RWPE1 (cell line): ENCODE results near the gene RHOT2.

Experiments
- CTCF ChIA-PET: fragments of 350-600 bp; sonication (Branson Sonifier 250); formaldehyde crosslinking; extraction: SDS; loops from one replicate; lab custom pipeline; 2021; lab: Yijun Ruan, JAX
- POLR2A ChIA-PET: fragments of 400-600 bp; formaldehyde crosslinking; extraction: SDS; loops from one replicate; lab custom pipeline; 2020; ENCODE audit warnings: antibody characterized with exemption; ENCODE audit not compliant: low non-redundant PET; lab: Yijun Ruan, JAX
- DNase-seq: peaks from one replicate; pipeline ENCODE4 v3.0.0; 2012; ENCODE audit warnings: low spot score
- H3K27ac ChIP-seq: fragments of 450-650 bp; 2 replicates; pipeline ENCODE4 v1.5.1; 2017
- CTCF ChIP-seq: fragments of 450-650 bp; conservative IDR thresholded peaks from 2 replicates; pipeline ENCODE4 v1.5.1; 2017; ENCODE audit warnings: low read depth, mild to moderate bottlenecking

RHOT2 gene

GRCh38 chr16:667780-668518, at the start of gene RHOT2:
TSS of gene RHOT2 (plus strand) at chr16:668132. CDS start at chr16:668200, 68 bp downstream.
- H3K27ac ChIP-seq: peak within 1 kb of the TSS; percentile 94
- peak; percentile 97 for TF ChIP-seq CTCF
- ChIA-PET CTCF (interaction anchor here (0.6 to 1.4 kb wide), 11 partner anchors 8 to 519 kb away, joined by 3 to 6 read pairs (median 4); no protein-coding TSS in a partner anchor), POLR2A (no interaction called here)
- DNase-seq: peak; percentile 76

- CTCF ChIA-PET: interaction anchor here (0.6 to 3.7 kb wide), 2 partner anchors 9 to 27 kb away, joined by 3 to 17 read pairs; no protein-coding TSS in a partner anchor
- no peak overlapping the region for H3K27ac ChIP-seq
- DNase-seq: no peak
- no peak for TF ChIP-seq CTCF
- POLR2A ChIA-PET: no interaction called here
These were observed 48.3 kb upstream of the RHOT2 start for GRCh38 chr16:619476-620100.

- CTCF ChIA-PET: interaction anchor here (3.7 kb wide), 1 partner anchor 28 kb away, joined by 17 read pairs; no protein-coding TSS in a partner anchor
- no peak for DNase-seq
- peak overlapping the region; percentile 97 for H3K27ac ChIP-seq
- POLR2A ChIA-PET: no interaction called here
- no peak for TF ChIP-seq CTCF
These were observed 47.0 kb upstream of the RHOT2 start for GRCh38 chr16:620700-621525.

GRCh38 chr16:621526-622105, 46.3 kb upstream of the RHOT2 start:
- no peak for TF ChIP-seq CTCF
- ChIA-PET POLR2A (no interaction called here), CTCF (interaction anchor here (0.7 to 3.7 kb wide), 3 partner anchors 26 to 31 kb away, joined by 3 to 17 read pairs (median 8); no protein-coding TSS in a partner anchor)
- no peak for DNase-seq
- H3K27ac ChIP-seq: peak overlapping the region; percentile 97

- DNase-seq: no peak
- ChIA-PET CTCF (interaction anchor here (3.7 kb wide), 1 partner anchor 30 kb away, joined by 17 read pairs; no protein-coding TSS in a partner anchor), POLR2A (no interaction called here)
- TF ChIP-seq CTCF: no peak
- H3K27ac ChIP-seq: peak overlapping the region; percentile 97
These were observed 45.0 kb upstream of the RHOT2 start for GRCh38 chr16:622920-623280.
